ENCODE data around the gene ZMIZ1.

The ZMIZ1 gene

DNA sequence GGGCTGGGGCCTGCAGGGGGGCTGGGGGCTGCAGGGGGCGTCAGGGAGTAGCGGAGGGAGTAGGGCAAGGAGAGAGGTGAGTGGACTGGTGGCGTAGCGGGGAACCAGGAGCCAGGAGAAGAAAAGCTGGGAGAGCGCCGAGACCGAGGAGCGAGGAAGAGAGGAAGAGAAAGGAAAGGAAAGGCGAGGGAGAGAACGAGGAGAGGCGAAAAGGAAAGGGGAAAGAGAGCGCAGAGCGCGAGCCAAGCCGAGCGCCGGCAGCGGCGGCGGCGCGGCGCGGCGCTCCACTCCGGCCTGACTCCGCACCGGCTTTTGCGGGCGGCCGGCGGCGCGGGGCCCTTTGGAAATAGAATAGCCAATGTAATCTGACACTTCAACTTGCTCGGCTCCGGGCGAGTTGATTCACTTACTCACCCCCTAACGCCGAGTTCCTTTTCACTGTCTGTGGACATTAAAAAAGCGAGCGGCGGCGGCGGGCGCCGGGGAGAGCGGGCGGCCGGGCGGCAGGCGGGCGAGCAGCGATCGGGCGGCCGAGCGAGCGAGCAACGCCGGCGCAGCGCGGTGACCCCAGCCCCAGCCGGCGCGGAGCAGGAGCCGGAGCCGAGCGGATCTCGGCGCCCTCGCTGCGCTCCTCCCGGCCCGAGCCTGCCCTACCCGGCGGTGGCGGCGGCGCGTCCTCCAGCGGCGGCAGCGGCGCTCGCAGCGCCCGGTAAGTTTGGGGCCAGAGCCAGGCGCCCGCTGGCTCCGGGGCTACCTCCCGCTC lies at the start of gene ZMIZ1:
Gene ZMIZ1 (plus strand): TSS at position 405 of the 763 bp plus-strand sequence. CDS start 132,667 bp downstream, outside the sequence.
- no peak for DNase-seq (ENCODE audit: low read depth)

- DNase-seq (ENCODE audit: low read depth): no peak
These were observed 49.2 kb upstream of the ZMIZ1 start for GRCh38 chr10:79019441-79020014.

DNA sequence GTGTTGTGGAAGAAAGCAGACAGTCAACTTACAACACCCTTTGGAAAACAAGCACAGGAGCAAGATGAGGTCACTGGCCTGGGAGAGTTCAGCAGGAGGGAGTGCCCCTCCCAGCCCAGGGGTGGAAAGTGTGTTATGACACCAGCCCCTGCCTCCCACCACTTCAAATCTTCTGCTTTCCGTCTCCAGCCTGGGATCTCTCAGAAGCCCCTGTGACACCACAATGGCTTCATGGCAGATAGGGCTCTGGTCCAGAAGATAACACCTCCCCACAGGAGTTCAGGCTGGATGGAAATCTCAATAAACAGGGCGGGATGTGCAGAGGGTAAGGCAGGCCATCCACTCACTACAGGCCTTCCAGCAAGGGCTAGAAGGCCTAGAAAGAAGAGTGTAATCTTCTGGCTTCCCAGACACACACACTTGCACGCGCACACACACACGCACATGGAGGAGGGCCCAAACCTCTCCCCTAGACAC lies 48.7 kb upstream of the ZMIZ1 start:
- DNase-seq (ENCODE audit: low read depth): no peak

- no peak for DNase-seq (ENCODE audit: low read depth)
These were observed 48.2 kb upstream of the ZMIZ1 start for GRCh38 chr10:79020605-79021004.

- DNase-seq (ENCODE audit: low read depth): no peak
These were observed 47.3 kb upstream of the ZMIZ1 start for GRCh38 chr10:79021331-79021907.

- DNase-seq (ENCODE audit: low read depth): no peak
These were observed 46.7 kb upstream of the ZMIZ1 start for GRCh38 chr10:79021948-79022499.

- DNase-seq (ENCODE audit: low read depth): no peak
These were observed 46.1 kb upstream of the ZMIZ1 start for GRCh38 chr10:79022565-79023230.

DNA sequence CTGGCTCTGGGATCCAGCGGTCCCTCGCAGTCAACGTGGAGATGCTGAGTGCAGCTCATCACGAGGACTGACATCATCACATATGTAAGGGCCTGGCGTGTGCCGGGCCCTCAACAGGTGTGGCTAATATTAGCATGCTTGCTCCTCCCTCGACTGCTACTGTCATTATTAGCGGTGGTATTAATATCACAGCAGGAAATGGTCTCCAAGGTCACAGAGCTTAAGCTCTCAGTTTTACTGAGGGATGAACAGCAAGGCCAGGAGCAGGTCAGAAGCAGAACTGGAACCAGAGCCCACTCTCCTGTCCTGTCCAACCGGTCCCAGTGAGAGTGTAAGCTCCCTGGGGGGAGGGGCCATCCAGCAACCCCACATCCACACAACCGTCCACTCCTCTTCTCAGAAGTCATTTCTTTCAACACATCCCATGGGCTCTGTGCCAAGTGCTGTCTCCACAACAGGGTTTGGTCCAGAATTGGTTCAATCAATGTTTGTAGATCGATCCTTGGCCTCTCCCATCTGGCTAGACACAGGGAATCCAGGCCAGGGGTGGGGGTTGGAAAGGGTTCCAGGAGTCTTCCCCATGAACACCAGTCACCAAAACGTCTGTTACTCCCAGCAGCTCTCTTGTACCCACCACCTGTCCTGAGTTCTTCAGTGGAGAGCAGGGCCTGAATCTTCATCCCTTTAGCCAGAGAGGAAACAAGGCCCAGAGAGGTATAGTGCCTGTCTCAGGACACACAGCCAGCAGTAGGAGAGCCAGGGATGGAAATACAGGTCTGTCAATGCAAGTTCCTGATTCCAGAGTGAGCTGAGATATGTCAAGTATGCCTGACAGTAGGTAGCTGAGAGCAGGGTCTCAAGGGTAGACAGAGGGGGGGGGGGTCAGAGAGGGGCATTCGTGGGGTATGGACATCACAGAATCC lies 45.3 kb upstream of the ZMIZ1 start:
- no peak for DNase-seq (ENCODE audit: low read depth)

GRCh38 chr10:79024296-79024695 lies 44.5 kb upstream of the ZMIZ1 start:
- DNase-seq (ENCODE audit: low read depth): no peak

DNA sequence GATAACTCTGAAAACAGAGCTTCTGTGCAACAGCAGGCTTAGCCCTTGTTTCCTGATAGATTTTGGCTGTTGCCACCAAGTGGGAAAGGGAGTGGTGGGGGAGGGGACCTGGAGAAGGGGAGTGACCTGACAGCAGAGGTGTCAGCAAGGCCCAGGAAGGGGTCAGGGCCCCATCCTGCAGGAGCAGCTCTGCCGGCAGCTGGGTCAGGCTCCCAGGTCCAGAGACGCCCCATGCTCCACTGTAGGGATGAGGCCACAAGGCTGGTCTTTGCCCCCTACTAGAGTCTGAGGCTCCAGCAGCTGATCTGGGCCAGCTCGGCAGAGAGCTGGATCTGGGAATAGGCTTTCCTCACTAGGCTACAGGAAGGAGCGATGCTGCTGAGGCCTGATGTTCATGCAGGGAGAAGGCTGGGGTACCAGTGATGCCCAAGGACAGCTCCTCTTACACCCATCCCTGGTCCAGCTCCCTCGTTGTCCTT lies 44.0 kb upstream of the ZMIZ1 start:
- no peak for DNase-seq (ENCODE audit: low read depth)

- no peak for DNase-seq (ENCODE audit: low read depth)
These were observed 43.5 kb upstream of the ZMIZ1 start for GRCh38 chr10:79025199-79025832.

GRCh38 chr10:79026341-79026761 lies 42.4 kb upstream of the ZMIZ1 start:
- no peak for DNase-seq (ENCODE audit: low read depth)

GRCh38 chr10:79026806-79027146 lies 42.0 kb upstream of the ZMIZ1 start:
- DNase-seq (ENCODE audit: low read depth): no peak

- no peak for DNase-seq (ENCODE audit: low read depth)
These were observed 41.4 kb upstream of the ZMIZ1 start for GRCh38 chr10:79027147-79028055.

- DNase-seq (ENCODE audit: low read depth): no peak
These were observed 40.7 kb upstream of the ZMIZ1 start for GRCh38 chr10:79028056-79028430.

GRCh38 chr10:79028451-79029010 lies 40.2 kb upstream of the ZMIZ1 start:
- DNase-seq (ENCODE audit: low read depth): no peak

- no peak for DNase-seq (ENCODE audit: low read depth)
These were observed 39.0 kb upstream of the ZMIZ1 start for GRCh38 chr10:79029478-79030390.

DNA sequence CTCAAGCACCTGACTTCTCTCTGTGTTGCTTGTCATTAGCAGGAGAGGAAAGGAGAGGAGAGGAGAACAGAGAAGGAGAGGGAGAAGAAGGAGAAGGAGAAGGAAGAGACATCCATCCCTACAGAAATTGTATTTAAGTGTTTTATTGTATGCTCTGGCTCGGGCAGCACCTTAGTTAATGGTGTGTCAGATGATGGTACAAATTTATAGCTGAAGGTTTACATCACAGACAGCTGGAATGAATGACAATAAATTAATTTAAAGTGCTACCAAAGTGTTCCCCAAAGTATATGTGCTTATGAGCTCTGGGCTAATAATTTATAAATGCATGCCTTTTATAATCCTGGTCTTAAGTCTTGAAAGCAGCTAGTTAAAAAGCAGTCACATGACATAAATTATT lies 38.1 kb upstream of the ZMIZ1 start:
- DNase-seq (ENCODE audit: low read depth): no peak

Measured in non-pigmented ciliary epithelial cell (primary cell).